H1 (cell line): ENCODE results near the gene TCEA2. TPM values are rescaled to one million over a fixed set of nuclear protein-coding genes. Genes with fewer than 3 reads are reported as not detected.

Experiments used
- CTCF ChIA-PET: fragments of 300-600 bp; sonication (Branson Sonifier 250); formaldehyde crosslinking; loops from one replicate; lab custom pipeline; 2021; ENCODE audit not compliant: partially characterized antibody; lab: Charles Lee
- POLR2A ChIA-PET: fragments of 300-600 bp; sonication (Branson Sonifier 250); formaldehyde crosslinking; loops from one replicate; lab custom pipeline; 2021; ENCODE audit warnings: inconsistent platforms; ENCODE audit not compliant: partially characterized antibody; lab: Charles Lee
- DNase-seq, 2 experiments: peaks; one replicate each; pipeline versions ENCODE4 v3.0.0 to v3.0.0-alpha.2; 2010 to 2022; ENCODE audit warnings: low spot score in 2 of 2, low read depth in 1 of 2, mixed read lengths in 1 of 2
- FAIRE-seq: peaks from 2 replicates; lab custom pipeline; 2011; peaks lifted over from hg19 to GRCh38; lab: Jason Lieb, UNC
- H2AFZ ChIP-seq: 2 replicates; pipeline ENCODE4 v1.8.1; 2012; ENCODE audit warnings: low read length, inconsistent platforms
- H2AK5ac ChIP-seq: 2 replicates; pipeline ENCODE4 v1.6.1; 2013; ENCODE audit warnings: low read depth, low read length
- H2BK120ac ChIP-seq: replicated peaks from 2 replicates; pipeline ENCODE3; 2013; ENCODE audit warnings: low read depth, low read length, inconsistent platforms
- H2BK12ac ChIP-seq: 2 replicates; pipeline ENCODE4 v1.6.1; 2013; ENCODE audit warnings: low read depth, low read length
- H2BK15ac ChIP-seq: 2 replicates; pipeline ENCODE4 v1.6.1; 2013; ENCODE audit warnings: low read length
- H2BK20ac ChIP-seq: 2 replicates; pipeline ENCODE4 v1.6.1; 2013; ENCODE audit warnings: low read length
- H2BK5ac ChIP-seq: 2 replicates; pipeline ENCODE4 v1.6.1; 2013; ENCODE audit warnings: low read depth, low read length
- H3K14ac ChIP-seq: 2 replicates; pipeline ENCODE4 v1.6.1; 2013; ENCODE audit warnings: inconsistent platforms; ENCODE audit not compliant: insufficient read length
- H3K18ac ChIP-seq: 2 replicates; pipeline ENCODE4 v1.6.1; 2013; ENCODE audit warnings: low read length; ENCODE audit errors: extremely low read depth
- H3K23ac ChIP-seq: 2 replicates; pipeline ENCODE4 v1.6.1; 2013; ENCODE audit warnings: inconsistent platforms; ENCODE audit not compliant: insufficient read length
- H3K23me2 ChIP-seq: 2 replicates; pipeline ENCODE4 v1.6.1; 2013; ENCODE audit warnings: low read depth, low read length
- H3K27ac ChIP-seq: 2 replicates; pipeline ENCODE4 v1.6.1; 2011; ENCODE audit warnings: low read depth, low read length, inconsistent platforms
- H3K27me3 ChIP-seq, 4 experiments: replicated peaks in 1 of 4; 1 replicate in 1 of 4; 2 replicates in 3 of 4; pipeline versions ENCODE4 v1.6.1 to v1.8.1; 2011 to 2013; ENCODE audit warnings: low read length in 3 of 4, mild to moderate bottlenecking in 3 of 4, inconsistent platforms in 2 of 4, mixed read lengths in 2 of 4, moderate library complexity in 1 of 4; ENCODE audit not compliant: control insufficient read depth in 3 of 4, insufficient read depth in 3 of 4; ENCODE audit errors: extremely low read depth in 1 of 4
- H3K36me3 ChIP-seq, 4 experiments: 2 replicates each; pipeline versions ENCODE4 v1.6.1 to v1.8.1; 2011 to 2013; ENCODE audit warnings: mild to moderate bottlenecking in 4 of 4, low read length in 3 of 4, moderate library complexity in 2 of 4, control low read depth in 1 of 4, inconsistent platforms in 1 of 4; ENCODE audit not compliant: insufficient read depth in 4 of 4, control insufficient read depth in 2 of 4
- H3K4ac ChIP-seq: replicated peaks from 2 replicates; pipeline ENCODE3; 2013; ENCODE audit warnings: low read length, low read depth, mixed read lengths, inconsistent platforms; ENCODE audit not compliant: insufficient read length
- H3K4me1 ChIP-seq, 4 experiments: replicated peaks in 1 of 4; 1 replicate in 1 of 4; 2 replicates in 3 of 4; pipeline versions ENCODE4 v1.6.1 to v1.8.1; 2011 to 2013; ENCODE audit warnings: low read length in 3 of 4, inconsistent platforms in 2 of 4, mixed read lengths in 1 of 4; ENCODE audit not compliant: insufficient read depth in 4 of 4, control insufficient read depth in 3 of 4
- H3K4me2 ChIP-seq, 2 experiments: 2 replicates each; pipeline versions ENCODE4 v1.6.1 to v1.8.1; 2011 to 2013; ENCODE audit warnings: low read depth in 2 of 2, low read length in 2 of 2, control low read depth in 1 of 2, inconsistent platforms in 1 of 2, mild to moderate bottlenecking in 1 of 2; ENCODE audit not compliant: insufficient read depth in 1 of 2
- H3K4me3 ChIP-seq, 4 experiments: fragments of 200-600, 300-600 bp in 1 of 4; sonication (generic), shearing (Covaris generic), sonication (Bioruptor Twin) in 1 of 4; 2 replicates each; pipeline versions ENCODE4 v1.5.1 to v1.8.1; 2011 to 2016; ENCODE audit warnings: low read length in 4 of 4, low read depth in 3 of 4, control low read depth in 2 of 4, inconsistent platforms in 2 of 4, mild to moderate bottlenecking in 2 of 4, mixed read lengths in 1 of 4, moderate library complexity in 1 of 4; ENCODE audit not compliant: insufficient read depth in 2 of 4; ENCODE audit errors: extremely low read depth in 1 of 4
- H3K56ac ChIP-seq: replicated peaks from 2 replicates; pipeline ENCODE3; 2013; ENCODE audit warnings: low read depth, mild to moderate bottlenecking, mixed read lengths, low read length, inconsistent platforms; ENCODE audit not compliant: insufficient read length
- H3K79me1 ChIP-seq: 2 replicates; pipeline ENCODE4 v1.6.1; 2013; ENCODE audit warnings: low read depth, low read length, control low read depth
- H3K79me2 ChIP-seq, 2 experiments: 2 replicates each; pipeline versions ENCODE4 v1.6.1 to v1.8.1; 2012 to 2013; ENCODE audit warnings: low read length in 2 of 2, mild to moderate bottlenecking in 2 of 2, inconsistent platforms in 1 of 2; ENCODE audit not compliant: insufficient read depth in 2 of 2, control insufficient read depth in 1 of 2
- H3K9ac ChIP-seq, 4 experiments: replicated peaks in 1 of 4; 1 replicate in 1 of 4; 2 replicates in 3 of 4; pipeline versions ENCODE4 v1.6.1 to v1.8.1; 2011 to 2013; ENCODE audit warnings: low read depth in 3 of 4, low read length in 3 of 4, control low read depth in 2 of 4, mild to moderate bottlenecking in 2 of 4, moderate library complexity in 2 of 4, inconsistent platforms in 1 of 4; ENCODE audit errors: extremely low read depth in 1 of 4
- H3K9me3 ChIP-seq, 2 experiments: 2 replicates each; pipeline versions ENCODE4 v1.6.1 to v1.8.1; 2012 to 2013; ENCODE audit warnings: mild to moderate bottlenecking in 2 of 2, moderate library complexity in 2 of 2, control low read depth in 1 of 2, inconsistent platforms in 1 of 2, low read depth in 1 of 2, low read length in 1 of 2, mixed read lengths in 1 of 2; ENCODE audit not compliant: insufficient read depth in 2 of 2
- H4K20me1 ChIP-seq, 2 experiments: replicated peaks in 1 of 2; 2 replicates each; pipeline versions ENCODE3 to v1.8.1; 2011 to 2013; ENCODE audit warnings: inconsistent platforms in 2 of 2, low read length in 2 of 2, mild to moderate bottlenecking in 1 of 2; ENCODE audit not compliant: insufficient read depth in 2 of 2, control insufficient read depth in 1 of 2
- H4K5ac ChIP-seq: 2 replicates; pipeline ENCODE4 v1.6.1; 2013; ENCODE audit warnings: low read length, low read depth, mixed read lengths, inconsistent platforms; ENCODE audit not compliant: insufficient read length
- H4K8ac ChIP-seq: 2 replicates; pipeline ENCODE4 v1.8.0; 2013; ENCODE audit warnings: mild to moderate bottlenecking, moderate library complexity, low read length, inconsistent platforms; ENCODE audit not compliant: insufficient read depth; ENCODE audit errors: extremely low read depth
- H4K91ac ChIP-seq: replicated peaks from 2 replicates; pipeline ENCODE3; 2013; ENCODE audit warnings: low read length, mixed read lengths, inconsistent platforms; ENCODE audit not compliant: insufficient read length
- ATF2 ChIP-seq: IDR thresholded peaks from 2 replicates; pipeline ENCODE4 v1.6.1; 2012; ENCODE audit warnings: low read length, inconsistent platforms
- CHD2 ChIP-seq: IDR thresholded peaks from 2 replicates; pipeline ENCODE4 v1.6.1; 2012; ENCODE audit warnings: low read length, improper control_type of control experiment
- CREB1 ChIP-seq: IDR thresholded peaks from 2 replicates; pipeline ENCODE4 v1.6.1; 2012; ENCODE audit warnings: inconsistent platforms
- CTBP2 ChIP-seq: IDR thresholded peaks from 2 replicates; pipeline ENCODE4 v1.7.0; 2011; ENCODE audit warnings: borderline replicate concordance, mild to moderate bottlenecking, moderate library complexity, mixed read lengths, low read length; ENCODE audit not compliant: insufficient read depth, insufficient read length
- KDM4A ChIP-seq: IDR thresholded peaks from one replicate; pipeline ENCODE4 v1.7.1; 2012; ENCODE audit warnings: low read depth, mild to moderate bottlenecking, moderate library complexity, low read length, inconsistent platforms; ENCODE audit not compliant: severe bottlenecking
- NRF1 ChIP-seq: IDR thresholded peaks from 2 replicates; pipeline ENCODE4 v1.6.1; 2011; ENCODE audit warnings: mild to moderate bottlenecking, low read depth, low read length, improper control_type of control experiment
- PHF8 ChIP-seq: fragments of 200-600 bp; sonication (generic); conservative IDR thresholded peaks from 2 replicates; pipeline ENCODE4 v1.7.1; 2012; ENCODE audit warnings: low read depth, mild to moderate bottlenecking, inconsistent platforms, low read length, moderate library complexity
- SIRT6 ChIP-seq: IDR thresholded peaks from one replicate; pipeline ENCODE4 v1.7.1; 2012; ENCODE audit warnings: low read length, inconsistent platforms
- SIX5 ChIP-seq: IDR thresholded peaks from 2 replicates; pipeline ENCODE4 v1.6.1; 2011; ENCODE audit warnings: mild to moderate bottlenecking, low read depth, low read length
- SP2 ChIP-seq: IDR thresholded peaks from 2 replicates; pipeline ENCODE4 v1.6.1; 2012; ENCODE audit warnings: mild to moderate bottlenecking, low read length, inconsistent platforms
- SP4 ChIP-seq: IDR thresholded peaks from 2 replicates; pipeline ENCODE4 v1.6.1; 2012; ENCODE audit warnings: low read length, inconsistent platforms
- WGBS, 2 experiments: shearing (Covaris generic) in 1 of 2; methylation state at CpG; one replicate each; pipeline versions ENCODE4 v1.1.6 to v1.1.7; 2013 to 2015; ENCODE audit warnings: low lambda C conversion rate in 2 of 2, mixed read lengths in 2 of 2, inconsistent platforms in 1 of 2, low coverage in 1 of 2, missing lambda C conversion rate in 1 of 2; ENCODE audit not compliant: insufficient replicate concordance in 2 of 2, insufficient coverage in 1 of 2, insufficient read length in 1 of 2; ENCODE audit errors: extremely low coverage in 1 of 2, missing lambda C conversion rate in 1 of 2; 5-methylcytosine and 5-hydroxymethylcytosine counted together
- polyA plus RNA-seq, 7 experiments: library from polyadenylated mRNA; depleted of rRNA in 3 of 7; stranded (reverse) in 5 of 7; unstranded in 2 of 7; fragments of >200 nt in 5 of 7; fragments of 200-250 nt in 2 of 7; gene quantifications; 1 replicate in 5 of 7; 2 replicates in 1 of 7; 4 replicates in 1 of 7; pipeline versions ENCODE4 v1.2.1 to v1.2.3, GENCODE V29; 2011 to 2013; ENCODE audit warnings: missing spikeins in 2 of 7, mixed read lengths in 2 of 7
- total RNA-seq: library from RNA; stranded (reverse); fragmentation: NEBNext Ultra II Directional; extraction: Animal tissue kit (Norgen Biotek cat#: 25700); gene quantifications from 2 replicates; pipeline ENCODE4 v1.2.1, GENCODE V29; 2021

Gene TCEA2
- total and polyA plus RNA-seq, 2 of the 8 experiments (the other 6 are each of a cell fraction or from before 2014, with no cell fraction given), result 41.4 to 42.3 TPM

- Histone ChIP-seq H3K4me3 (no peak overlapping the region), H3K27me3 (no peaks in the 10 kb centered on the region), H4K20me1 (peaks cover 3 to 21% of the 10 kb centered on the region in 2 experiments), H2BK12ac (no peak overlapping the region), H3K4me2 (no peak overlapping the region), H3K79me2 (no peaks in the 10 kb centered on the region), H3K14ac (no peak overlapping the region), H3K9ac (no peak overlapping the region), H2BK5ac (no peak overlapping the region), H3K9me3 (no peaks in the 10 kb centered on the region), H2BK15ac (no peak overlapping the region), H4K8ac (no peak overlapping the region; the same call in 1 of the 2 replicates), H2BK20ac (no peak overlapping the region), H3K4ac (no peak overlapping the region), H2AFZ (no peak overlapping the region), H3K27ac (no peak overlapping the region), H4K5ac (no peak overlapping the region), H3K23ac (no peak overlapping the region), H2AK5ac (no peak overlapping the region), H4K91ac (no peak overlapping the region), H3K23me2 (0 out of 2 replicates have a peak, but pooled peaks cover 4% of the 10 kb centered on the region), H3K36me3 (peaks cover 22 to 52% (median 48%) of the 10 kb centered on the region in 4 experiments), H2BK120ac (no peak overlapping the region), H3K18ac (no peak overlapping the region), H3K56ac (no peak overlapping the region), H3K79me1 (peaks cover 10% of the 10 kb centered on the region), H3K4me1 (no peaks in the 10 kb centered on the region)
- DNase-seq (no peak), FAIRE-seq (no peak)
- CTCF ChIA-PET, result no interaction called here
- 96% methylated on average over 17 of the region's 17 CpGs; no CpG with 5 or more reads in 1 of the 2 experiments for WGBS, 2 experiments
- POLR2A ChIA-PET, result interaction anchor here (1.5 kb wide), 1 partner anchor 10 kb away, joined by 5 read pairs; no protein-coding TSS in a partner anchor
- TF ChIP-seq PHF8, result no peak
- TF ChIP-seq SP2, result no peak
- no peak for TF ChIP-seq KDM4A
- no peak for TF ChIP-seq SIX5
- TF ChIP-seq SIRT6, result no peak
- no peak for TF ChIP-seq CREB1
- no peak for TF ChIP-seq CHD2
- TF ChIP-seq NRF1, result no peak
- no peak for TF ChIP-seq CTBP2
- no peak for TF ChIP-seq SP4
- no peak for TF ChIP-seq ATF2
Observed at GRCh38 chr20:64022671-64023360, 40.2 kb upstream of the TCEA2 start.
